Stimulated activated CD4-positive, alpha-beta T cell treated with anti-CD3 and anti-CD28 coated beads, Interleukin-1b, Interleukin-23, amount 100 ng/mL, for 24 hours (primary cell): Measurements from ENCODE around the gene AXL.
A peak's percentile ranks its signal among the peaks of the same experiment; 100 is the strongest.

Experiments used
- DNase-seq, 4 experiments: peaks; one replicate each; pipeline ENCODE4 v3.0.0-alpha.2; 2020; ENCODE audit warnings: low read depth in 4 of 4, low spot score in 1 of 4

AXL gene

GRCh38 chr19:41233748-41234240, 14.8 kb downstream of the AXL start:
- no peak for DNase-seq

GRCh38 chr19:41234512-41235168, 15.6 kb downstream of the AXL start:
- DNase-seq = no peak

- DNase-seq = no peak
These were observed 16.5 kb downstream of the AXL start for GRCh38 chr19:41235480-41235879.

GRCh38 chr19:41238244-41238643, 19.2 kb downstream of the AXL start:
- DNase-seq = no peak

GRCh38 chr19:41239363-41239762, 20.3 kb downstream of the AXL start:
- DNase-seq = no peak

- no peak for DNase-seq
These were observed 21.0 kb downstream of the AXL start for GRCh38 chr19:41239961-41240574.

- no peak for DNase-seq
These were observed 22.8 kb downstream of the AXL start for GRCh38 chr19:41241859-41242258.

- no peak for DNase-seq
These were observed 25.1 kb downstream of the AXL start for GRCh38 chr19:41244117-41244516.

- DNase-seq = no peak
These were observed 26.8 kb downstream of the AXL start for GRCh38 chr19:41245843-41246242.

- DNase-seq = no peak
These were observed 29.9 kb downstream of the AXL start for GRCh38 chr19:41248895-41249294.

- DNase-seq = no peak
These were observed 30.8 kb downstream of the AXL start for GRCh38 chr19:41249707-41250423.

GRCh38 chr19:41253660-41254059, 34.6 kb downstream of the AXL start:
- no peak for DNase-seq

- no peak for DNase-seq
These were observed 36.1 kb downstream of the AXL start for GRCh38 chr19:41255171-41255570.

GRCh38 chr19:41261474-41262190, 42.6 kb downstream of the AXL start:
- no peak for DNase-seq

GRCh38 chr19:41263042-41263849, 44.2 kb downstream of the AXL start:
- peak; percentile 49 to 74 (median 65) for DNase-seq

- peak; percentile 95 to 99 (median 98) for DNase-seq
These were observed 45.0 kb downstream of the AXL start, which contains the start of gene HNRNPUL1 for GRCh38 chr19:41263850-41264580. HNRNPUL1 (plus strand) TSS chr19:41264372; CDS start chr19:41264504, 132 bp downstream.

GRCh38 chr19:41264581-41265394, 45.8 kb downstream of the AXL start:
- peak in 3 of 4 experiments; percentile 55 to 71 (median 67) for DNase-seq

- DNase-seq = no peak
These were observed 46.6 kb downstream of the AXL start for GRCh38 chr19:41265395-41266153.
